CD4-positive, alpha-beta memory T cell (primary cell): ENCODE results near the gene C9orf78. TPM values are rescaled to one million over a fixed set of nuclear protein-coding genes. Genes with fewer than 3 reads are reported as not detected.
"Not testable (repeated sequence)": the region's sequence is repeated elsewhere in the genome, so short reads cannot be mapped to it uniquely, and the experiment has no call there.

Source experiments
- CTCF ChIA-PET: fragments of 350-600 bp; sonication (Branson Sonifier 250); formaldehyde crosslinking; loops from one replicate; lab custom pipeline; 2021; ENCODE audit warnings: inconsistent platforms; ENCODE audit not compliant: partially characterized antibody; lab: Charles Lee
- POLR2A ChIA-PET: fragments of 350-600 bp; sonication (Branson Sonifier 250); formaldehyde crosslinking; loops from one replicate; lab custom pipeline; 2021; ENCODE audit not compliant: partially characterized antibody; lab: Charles Lee
- DNase-seq, 5 donors: peaks; one replicate each; pipeline versions ENCODE4 v3.0.0 to v3.0.0-alpha.2; 2020 to 2022; ENCODE audit warnings: mixed read lengths in 1 of 5
- H3K27ac ChIP-seq: one replicate; pipeline ENCODE4 v1.7.0; 2013; ENCODE audit warnings: low read depth, low read length
- H3K27me3 ChIP-seq: 2 replicates; pipeline ENCODE4 v1.7.0; 2013; ENCODE audit warnings: mild to moderate bottlenecking, low read length, moderate library complexity; ENCODE audit not compliant: insufficient read depth
- H3K36me3 ChIP-seq: 2 replicates; pipeline ENCODE4 v1.7.0; 2013; ENCODE audit warnings: mild to moderate bottlenecking, low read length, moderate library complexity; ENCODE audit not compliant: insufficient read depth
- H3K4me1 ChIP-seq: 2 replicates; pipeline ENCODE4 v1.7.0; 2013; ENCODE audit warnings: mild to moderate bottlenecking, low read length, moderate library complexity; ENCODE audit not compliant: insufficient read depth
- H3K4me3 ChIP-seq, 2 donors: one replicate each; pipeline ENCODE4 v1.7.0; 2013; ENCODE audit warnings: low read length in 2 of 2, mild to moderate bottlenecking in 1 of 2
- H3K9me3 ChIP-seq, 2 donors: one replicate each; pipeline ENCODE4 v1.7.0; 2013; ENCODE audit warnings: low read length in 2 of 2, control low read depth in 1 of 2; ENCODE audit not compliant: control insufficient read depth in 1 of 2
- H3K27ac Mint-ChIP-seq, 7 donors: one replicate each; pipeline ENCODE4 v1.8.0; 2020 to 2021; ENCODE audit warnings: mixed read lengths in 7 of 7, mild to moderate bottlenecking in 6 of 7, inconsistent platforms in 3 of 7, moderate library complexity in 3 of 7
- H3K27me3 Mint-ChIP-seq, 2 donors: one replicate each; pipeline ENCODE4 v1.8.0; 2020 to 2021; ENCODE audit warnings: mixed read lengths in 2 of 2
- H3K36me3 Mint-ChIP-seq, 2 donors: one replicate each; pipeline ENCODE4 v1.8.0; 2020 to 2021; ENCODE audit warnings: mixed read lengths in 2 of 2, inconsistent platforms in 1 of 2, mild to moderate bottlenecking in 1 of 2
- H3K4me1 Mint-ChIP-seq, 4 donors: one replicate each; pipeline ENCODE4 v1.8.0; 2020 to 2021; ENCODE audit warnings: mixed read lengths in 4 of 4, mild to moderate bottlenecking in 1 of 4
- H3K4me3 Mint-ChIP-seq, 8 donors: one replicate each; pipeline ENCODE4 v1.8.0; 2020 to 2021; ENCODE audit warnings: mixed read lengths in 8 of 8, mild to moderate bottlenecking in 7 of 8, moderate library complexity in 6 of 8, inconsistent platforms in 3 of 8
- H3K9me3 Mint-ChIP-seq, 8 donors: one replicate each; pipeline ENCODE4 v1.8.0; 2020 to 2021; ENCODE audit warnings: mixed read lengths in 8 of 8, mild to moderate bottlenecking in 5 of 8, inconsistent platforms in 3 of 8, moderate library complexity in 1 of 8
- intact Hi-C: fragments of 100-400 bp; cut with micrococcal nuclease; formaldehyde crosslinking; loops from one replicate; pipeline ENCODE4 v1.15.1; 2023
- polyA plus RNA-seq, 2 donors: library from polyadenylated mRNA; unstranded; fragments of 300-500 nt; fragmentation: Illumina TruSeq; gene quantifications; one replicate each; pipeline ENCODE4 v1.2.3, GENCODE V29; 2021
- total RNA-seq, 2 experiments: library from RNA; stranded (reverse); gene quantifications; one replicate each; pipeline ENCODE4 v1.2.3, GENCODE V29; 2021

Gene C9orf78
- total and polyA plus RNA-seq, 4 experiments from 2014 or later, result 95.5 to 206 (median 150) TPM

GRCh38 chr9:129803676-129804060 lies 31.4 kb downstream of the C9orf78 start:
- no peaks in the 10 kb centered on the region for H3K27me3 ChIP-seq
- intact Hi-C loops, result loop anchor here (1.0 kb wide), 3 partner anchors 21 to 81 kb away; partner anchors contain the start of genes C9orf78, TOR1A and USP20
- POLR2A ChIA-PET, result interaction anchor here (0.7 to 2.5 kb wide), 11 partner anchors 8 to 239 kb away, joined by 3 to 13 read pairs (median 5); partner anchors contain the start of genes C9orf78, FNBP1, NTMT1 and USP20

DNA sequence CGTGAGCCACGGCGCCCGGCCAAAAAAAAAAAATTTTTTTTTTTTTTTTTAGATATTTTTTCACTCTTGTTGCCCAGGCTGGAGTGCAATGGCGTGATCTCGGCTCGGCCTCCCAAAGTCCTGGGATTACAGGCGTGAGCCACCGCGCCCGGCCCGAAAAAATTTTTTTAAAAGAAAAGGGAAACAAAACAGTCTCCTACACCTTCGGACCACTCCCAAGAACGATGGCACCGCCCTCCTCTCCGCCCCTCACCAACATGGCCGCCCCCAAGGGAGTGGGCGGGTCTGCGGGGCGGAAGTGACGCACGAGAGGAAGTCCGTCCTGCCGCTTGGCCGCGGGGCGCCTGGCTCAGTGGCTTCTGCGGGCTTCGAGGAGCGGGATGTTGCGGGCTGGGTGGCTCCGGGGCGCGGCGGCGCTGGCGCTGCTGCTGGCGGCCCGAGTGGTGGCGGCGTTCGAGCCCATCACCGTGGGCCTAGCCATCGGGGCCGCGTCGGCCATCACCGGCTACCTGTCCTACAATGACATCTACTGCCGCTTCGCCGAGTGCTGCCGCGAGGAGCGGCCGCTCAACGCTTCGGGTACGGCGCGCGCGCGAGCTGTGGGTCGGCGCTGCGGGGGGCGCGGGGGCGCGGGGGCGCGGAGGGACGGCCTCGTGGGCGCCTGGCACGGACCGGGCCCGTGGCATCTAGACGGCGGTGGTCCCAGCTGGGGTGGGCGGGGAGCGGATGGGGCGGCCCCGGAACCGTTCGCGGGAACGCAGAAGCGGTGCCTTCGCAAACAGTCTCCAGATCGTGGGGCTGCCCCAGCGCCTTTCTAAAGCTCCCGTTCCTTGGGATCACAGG lies 32.0 kb downstream of the C9orf78 start, which contains the start of gene TOR1B:
TOR1B (plus strand) TSS at position 352 of the 843 bp plus-strand sequence; CDS start at position 381, 29 bp downstream.
- peaks cover 16 to 25% of the 10 kb centered on the region in 2 donors for H3K36me3 Mint-ChIP-seq
- Histone ChIP-seq H3K4me3 (peak within 1 kb of the TSS; percentile 77 to 78), H3K4me1 (peaks cover 27% of the 10 kb centered on the region), H3K9me3 (no peaks in the 10 kb centered on the region), H3K27ac (peak within 1 kb of the TSS; percentile 85), H3K36me3 (peaks cover 13% of the 10 kb centered on the region), H3K27me3 (no peaks in the 10 kb centered on the region)
- H3K4me1 Mint-ChIP-seq, result peaks cover 17 to 31% (median 23%) of the 10 kb centered on the region in 4 donors
- H3K27ac Mint-ChIP-seq, result peak within 1 kb of the TSS; percentile 88 to 97 (median 95)
- no peaks in the 10 kb centered on the region for H3K27me3 Mint-ChIP-seq
- no peaks in the 10 kb centered on the region for H3K9me3 Mint-ChIP-seq
- ChIA-PET CTCF (interaction anchor here (0.9 to 1.6 kb wide), 5 partner anchors 13 to 671 kb away, joined by 3 to 4 read pairs (median 3); no protein-coding TSS in a partner anchor), POLR2A (interaction anchor here (0.6 to 2.5 kb wide), 16 partner anchors 9 to 847 kb away, joined by 3 to 13 read pairs (median 4); partner anchors contain the start of genes C9orf78, FNBP1, GPR107 and NTMT1)
- H3K4me3 Mint-ChIP-seq, result peak within 1 kb of the TSS; percentile 91 to 96 (median 93)
- intact Hi-C loops, result loop anchor here (1.0 kb wide), 3 partner anchors 21 to 81 kb away; partner anchors contain the start of genes C9orf78, TOR1A and USP20
- DNase-seq, result peak; percentile 93 to 96 (median 94)

More at GRCh38 chr9:129803676-129804060, 31.4 kb downstream of the C9orf78 start:
- peaks cover 17 to 32% (median 23%) of the 10 kb centered on the region in 4 donors for H3K4me1 Mint-ChIP-seq
- peaks cover 17 to 27% of the 10 kb centered on the region in 2 donors for H3K36me3 Mint-ChIP-seq
- peaks cover 0 to 1% (median 0%) of the 10 kb centered on the region in 8 donors for H3K9me3 Mint-ChIP-seq
- Histone ChIP-seq H3K36me3 (peaks cover 16% of the 10 kb centered on the region), H3K9me3 (no peaks in the 10 kb centered on the region), H3K4me3 (peak overlapping the region; percentile 77 to 78), H3K27ac (peak overlapping the region; percentile 85), H3K4me1 (peaks cover 27% of the 10 kb centered on the region)
- CTCF ChIA-PET, result interaction anchor here (0.9 to 1.2 kb wide), 3 partner anchors 81 to 672 kb away, joined by 3 to 4 read pairs (median 3); no protein-coding TSS in a partner anchor
- DNase-seq, result no peak
- peak overlapping the region; percentile 82 to 96 (median 93) for H3K4me3 Mint-ChIP-seq
- H3K27ac Mint-ChIP-seq, result peak overlapping the region; percentile 61 to 96 (median 88)
- H3K27me3 Mint-ChIP-seq, result no peaks in the 10 kb centered on the region

GRCh38 chr9:129801504-129801903 lies 33.6 kb downstream of the C9orf78 start:
- ChIA-PET CTCF (interaction anchor here (1.1 to 1.6 kb wide), 3 partner anchors 11 to 84 kb away, joined by 3 to 4 read pairs (median 3); no protein-coding TSS in a partner anchor), POLR2A (no interaction called here)
- Mint-ChIP-seq H3K27ac (peak overlapping the region in 4 of 7 donors; percentile 42 to 84 (median 68)), H3K27me3 (no peaks in the 10 kb centered on the region), H3K4me1 (peaks cover 14 to 24% (median 18%) of the 10 kb centered on the region in 4 donors), H3K9me3 (no peaks in the 10 kb centered on the region), H3K4me3 (peak overlapping the region; percentile 46 to 69 (median 58)), H3K36me3 (peaks cover 10 to 18% of the 10 kb centered on the region in 2 donors)
- intact Hi-C loops, result no loop called here
- H3K4me3 ChIP-seq, result no peak overlapping the region
- H3K27ac ChIP-seq, result no peak overlapping the region
- H3K4me1 ChIP-seq, result peaks cover 25% of the 10 kb centered on the region
- H3K36me3 ChIP-seq, result peaks cover under 1% of the 10 kb centered on the region
- no peaks in the 10 kb centered on the region for H3K9me3 ChIP-seq
- no peaks in the 10 kb centered on the region for H3K27me3 ChIP-seq
- no peak for DNase-seq

- DNase-seq, result no peak
- intact Hi-C loops, result no loop called here
- no peak overlapping the region for H3K4me3 Mint-ChIP-seq
- H3K4me1 Mint-ChIP-seq, result peaks cover 2 to 4% (median 4%) of the 10 kb centered on the region in 4 donors
- H3K4me1 ChIP-seq, result peaks cover 5% of the 10 kb centered on the region
- H3K27ac Mint-ChIP-seq, result no peak overlapping the region
- no peaks in the 10 kb centered on the region for H3K9me3 ChIP-seq
- no peaks in the 10 kb centered on the region for H3K9me3 Mint-ChIP-seq
- no peaks in the 10 kb centered on the region for H3K27me3 ChIP-seq
- POLR2A ChIA-PET, result no interaction called here
- CTCF ChIA-PET, result interaction anchor here (1.5 kb wide), 1 partner anchor 26 kb away, joined by 3 read pairs; no protein-coding TSS in a partner anchor
- H3K36me3 ChIP-seq, result no peaks in the 10 kb centered on the region
- peaks cover 0 to 5% of the 10 kb centered on the region in 2 donors for H3K36me3 Mint-ChIP-seq
- H3K4me3 ChIP-seq, result no peak overlapping the region
- H3K27ac ChIP-seq, result no peak overlapping the region
- no peaks in the 10 kb centered on the region for H3K27me3 Mint-ChIP-seq
Measured at GRCh38 chr9:129798973-129799372, 36.1 kb downstream of the C9orf78 start.

GRCh38 chr9:129796029-129796428 lies 39.0 kb downstream of the C9orf78 start:
- H3K9me3 Mint-ChIP-seq, H3K27me3 Mint-ChIP-seq, POLR2A ChIA-PET, intact Hi-C loops, H3K36me3 ChIP-seq, H3K27me3 ChIP-seq, H3K4me3 Mint-ChIP-seq, H3K4me1 ChIP-seq, H3K4me1 Mint-ChIP-seq, DNase-seq, H3K36me3 Mint-ChIP-seq, H3K27ac ChIP-seq, H3K9me3 ChIP-seq, H3K4me3 ChIP-seq: not testable (repeated sequence)
- peak overlapping the region in 1 of 7 donors; percentile 37 for H3K27ac Mint-ChIP-seq
- CTCF ChIA-PET, result interaction anchor here (0.5 to 0.6 kb wide), 2 partner anchors 13 to 873 kb away, joined by 3 read pairs; no protein-coding TSS in a partner anchor

- Mint-ChIP-seq H3K27ac (no peak overlapping the region), H3K4me3 (no peak overlapping the region), H3K4me1 (peaks cover 5 to 10% (median 6%) of the 10 kb centered on the region in 4 donors), H3K9me3 (no peaks in the 10 kb centered on the region), H3K36me3 (no peaks in the 10 kb centered on the region), H3K27me3 (peaks cover 2 to 6% of the 10 kb centered on the region in 2 donors)
- intact Hi-C loops, result no loop called here
- no peaks in the 10 kb centered on the region for H3K4me1 ChIP-seq
- ChIA-PET POLR2A (no interaction called here), CTCF (interaction anchor here (0.7 to 1.4 kb wide), 2 partner anchors 11 to 247 kb away, joined by 3 read pairs; no protein-coding TSS in a partner anchor)
- H3K27me3 ChIP-seq, result no peaks in the 10 kb centered on the region
- no peak overlapping the region for H3K27ac ChIP-seq
- no peak for DNase-seq
- H3K4me3 ChIP-seq, result no peak overlapping the region
- H3K36me3 ChIP-seq, result no peaks in the 10 kb centered on the region
- no peaks in the 10 kb centered on the region for H3K9me3 ChIP-seq
Measured at GRCh38 chr9:129794549-129794948, 40.5 kb downstream of the C9orf78 start.
